K562 treated with DMSO at 1 percent for 48 hours (cell line): ENCODE data around the gene MAPT. TPM values are rescaled to one million over a fixed set of nuclear protein-coding genes. Genes with fewer than 3 reads are reported as not detected.

Experiments used
- total RNA-seq: library from RNA; unstranded; fragments of 300-600 nt; gene quantifications from 2 replicates; pipeline ENCODE4 v1.2.3, GENCODE V29; 2022; ENCODE audit warnings: low replicate concordance; ENCODE audit errors: extremely low read depth

MAPT gene
- not detected in 2 replicates for total RNA-seq

DNA sequence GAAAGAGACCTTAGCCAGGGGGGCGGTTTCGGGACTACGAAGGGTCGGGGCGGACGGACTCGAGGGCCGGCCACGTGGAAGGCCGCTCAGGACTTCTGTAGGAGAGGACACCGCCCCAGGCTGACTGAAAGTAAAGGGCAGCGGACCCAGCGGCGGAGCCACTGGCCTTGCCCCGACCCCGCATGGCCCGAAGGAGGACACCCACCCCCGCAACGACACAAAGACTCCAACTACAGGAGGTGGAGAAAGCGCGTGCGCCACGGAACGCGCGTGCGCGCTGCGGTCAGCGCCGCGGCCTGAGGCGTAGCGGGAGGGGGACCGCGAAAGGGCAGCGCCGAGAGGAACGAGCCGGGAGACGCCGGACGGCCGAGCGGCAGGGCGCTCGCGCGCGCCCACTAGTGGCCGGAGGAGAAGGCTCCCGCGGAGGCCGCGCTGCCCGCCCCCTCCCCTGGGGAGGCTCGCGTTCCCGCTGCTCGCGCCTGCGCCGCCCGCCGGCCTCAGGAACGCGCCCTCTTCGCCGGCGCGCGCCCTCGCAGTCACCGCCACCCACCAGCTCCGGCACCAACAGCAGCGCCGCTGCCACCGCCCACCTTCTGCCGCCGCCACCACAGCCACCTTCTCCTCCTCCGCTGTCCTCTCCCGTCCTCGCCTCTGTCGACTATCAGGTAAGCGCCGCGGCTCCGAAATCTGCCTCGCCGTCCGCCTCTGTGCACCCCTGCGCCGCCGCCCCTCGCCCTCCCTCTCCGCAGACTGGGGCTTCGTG is at the start of gene MAPT:
MAPT (plus strand) TSS at position 533 of the 763 bp plus-strand sequence. CDS start 67,784 bp downstream, outside the sequence.

DNA sequence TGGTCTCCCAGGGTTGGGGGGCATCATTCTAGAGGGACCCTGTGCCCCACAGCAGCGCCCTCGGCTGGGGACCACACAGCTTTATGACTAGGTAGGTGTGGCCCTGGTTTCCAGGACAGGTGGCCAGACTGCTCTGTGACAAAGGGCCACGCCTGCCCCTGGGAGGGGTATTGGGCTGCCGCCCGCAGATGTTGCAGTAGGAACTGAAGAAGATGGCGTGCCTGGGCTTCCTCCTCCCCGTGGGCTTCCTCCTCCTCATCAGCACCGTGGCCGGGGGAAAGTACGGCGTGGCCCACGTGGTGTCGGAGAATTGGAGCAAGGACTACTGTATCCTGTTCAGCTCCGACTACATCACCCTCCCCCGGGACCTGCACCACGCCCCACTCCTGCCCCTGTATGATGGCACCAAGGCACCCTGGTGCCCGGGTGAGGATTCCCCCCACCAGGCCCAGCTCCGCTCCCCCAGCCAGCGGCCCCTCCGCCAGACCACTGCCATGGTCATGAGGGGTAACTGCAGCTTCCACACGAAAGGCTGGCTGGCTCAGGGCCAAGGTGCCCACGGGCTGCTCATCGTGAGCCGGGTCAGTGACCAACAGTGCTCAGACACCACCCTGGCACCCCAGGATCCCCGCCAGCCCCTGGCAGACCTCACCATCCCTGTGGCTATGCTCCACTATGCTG is 49.5 kb upstream of the MAPT start, which contains the start of gene SPPL2C:
SPPL2C (plus strand) TSS at position 187 of the 681 bp plus-strand sequence; CDS start at position 213, 26 bp downstream.

DNA sequence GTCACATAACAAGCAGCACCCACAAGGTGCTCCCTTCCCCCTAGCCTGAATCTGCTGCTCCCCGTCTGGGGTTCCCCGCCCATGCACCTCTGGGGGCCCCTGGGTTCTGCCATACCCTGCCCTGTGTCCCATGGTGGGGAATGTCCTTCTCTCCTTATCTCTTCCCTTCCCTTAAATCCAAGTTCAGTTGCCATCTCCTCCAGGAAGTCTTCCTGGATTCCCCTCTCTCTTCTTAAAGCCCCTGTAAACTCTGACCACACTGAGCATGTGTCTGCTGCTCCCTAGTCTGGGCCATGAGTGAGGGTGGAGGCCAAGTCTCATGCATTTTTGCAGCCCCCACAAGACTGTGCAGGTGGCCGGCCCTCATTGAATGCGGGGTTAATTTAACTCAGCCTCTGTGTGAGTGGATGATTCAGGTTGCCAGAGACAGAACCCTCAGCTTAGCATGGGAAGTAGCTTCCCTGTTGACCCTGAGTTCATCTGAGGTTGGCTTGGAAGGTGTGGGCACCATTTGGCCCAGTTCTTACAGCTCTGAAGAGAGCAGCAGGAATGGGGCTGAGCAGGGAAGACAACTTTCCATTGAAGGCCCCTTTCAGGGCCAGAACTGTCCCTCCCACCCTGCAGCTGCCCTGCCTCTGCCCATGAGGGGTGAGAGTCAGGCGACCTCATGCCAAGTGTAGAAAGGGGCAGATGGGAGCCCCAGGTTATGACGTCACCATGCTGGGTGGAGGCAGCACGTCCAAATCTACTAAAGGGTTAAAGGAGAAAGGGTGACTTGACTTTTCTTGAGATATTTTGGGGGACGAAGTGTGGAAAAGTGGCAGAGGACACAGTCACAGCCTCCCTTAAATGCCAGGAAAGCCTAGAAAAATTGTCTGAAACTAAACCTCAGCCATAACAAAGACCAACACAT is 104.9 kb downstream of the MAPT start, which contains the start of gene STH:
STH (plus strand) TSS at position 264 of the 913 bp plus-strand sequence; CDS start at position 294, 30 bp downstream.

Other genes with a start within 250 kb of the MAPT start
- gene CRHR1, start 110.2 kb upstream of the MAPT start, total RNA-seq = not detected in 2 replicates
- not detected in 2 replicates for gene SPPL2C, start 49.7 kb upstream of the MAPT start, total RNA-seq
- gene STH, start 104.7 kb downstream of the MAPT start, total RNA-seq = not detected in 2 replicates